ENCODE results near the gene ZNF808.
A peak's percentile ranks its signal among the peaks of the same experiment; 100 is the strongest.
"Not testable (repeated sequence)": the region's sequence is repeated elsewhere in the genome, so short reads cannot be mapped to it uniquely, and the experiment has no call there.

ZNF808 gene

DNA sequence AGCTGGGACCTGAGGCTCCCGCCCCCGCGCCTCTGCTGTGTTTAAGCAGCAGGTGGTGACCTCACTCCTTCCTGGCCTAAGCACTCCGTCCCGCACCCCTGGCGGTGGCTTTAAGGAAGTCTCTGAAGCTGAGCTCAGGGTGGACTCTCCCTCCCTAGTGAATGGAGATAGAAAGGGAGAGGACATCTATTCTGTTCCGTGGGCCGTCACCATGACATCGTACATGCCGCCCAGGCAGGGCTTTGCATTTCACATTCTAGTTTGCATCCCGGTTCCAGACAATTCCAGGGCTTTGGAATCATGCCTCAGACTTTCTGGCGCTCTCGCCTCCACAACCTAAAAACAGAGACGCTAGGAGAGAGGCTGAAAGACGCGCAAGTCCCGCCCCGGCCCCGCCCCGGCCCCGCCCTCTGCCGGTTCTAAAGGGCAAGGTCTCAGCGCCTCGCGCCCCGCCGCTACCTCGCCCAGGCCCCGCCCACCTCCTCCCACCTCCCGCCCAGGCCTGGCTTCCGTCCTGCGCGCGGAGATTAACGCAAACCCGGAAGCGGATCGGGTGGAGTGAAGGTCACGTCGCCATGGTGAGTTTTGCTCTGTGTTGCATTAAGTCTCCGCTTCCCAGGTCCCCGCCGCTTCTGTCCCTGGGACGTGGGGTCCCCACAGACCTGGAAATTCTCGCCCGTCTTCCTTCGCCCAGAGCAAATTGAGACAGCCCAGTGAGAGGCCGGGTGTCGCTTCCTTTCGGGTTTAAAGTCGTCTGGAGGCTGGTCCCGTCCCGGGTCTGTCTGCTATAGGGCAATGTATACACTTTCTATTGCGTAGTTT lies at the start of gene ZNF808:
ZNF808 (plus strand) TSS at position 535 of the 822 bp plus-strand sequence. CDS start 15,617 bp downstream, outside the sequence.
- peak; percentile 92 to 96 for DNase-seq (ENCODE audit: low read depth in 2 of 2)

DNA sequence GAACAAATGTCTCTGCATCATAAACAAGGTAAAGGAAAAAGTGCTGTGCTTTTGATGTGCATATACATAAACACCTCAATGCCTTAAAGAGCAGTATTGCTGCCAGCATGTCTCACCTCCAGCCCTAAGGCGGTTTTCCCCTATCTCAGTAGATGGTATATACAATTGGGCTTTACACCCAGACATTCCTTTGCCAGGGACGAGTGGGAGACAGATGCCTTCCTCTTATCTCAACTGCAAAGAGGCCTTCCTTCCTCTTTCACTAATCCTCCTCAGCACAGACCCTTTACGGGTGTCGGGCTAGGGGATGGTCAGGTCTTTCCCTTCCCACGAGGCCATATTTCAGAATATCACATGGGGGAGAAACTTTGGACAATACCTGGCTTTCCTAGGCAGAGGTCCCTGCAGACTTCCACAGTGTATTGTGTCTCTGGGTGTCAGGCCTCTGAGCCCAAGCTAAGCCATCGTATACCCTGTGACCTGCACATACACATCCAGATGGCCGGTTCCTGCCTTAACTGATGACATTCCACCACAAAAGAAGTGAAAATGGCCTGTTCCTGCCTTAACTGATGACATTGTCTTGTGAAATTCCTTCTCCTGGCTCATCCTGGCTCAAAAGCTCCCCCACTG lies 43.2 kb upstream of the ZNF808 start:
- DNase-seq (ENCODE audit: low read depth in 2 of 2) = not testable (repeated sequence)

DNA sequence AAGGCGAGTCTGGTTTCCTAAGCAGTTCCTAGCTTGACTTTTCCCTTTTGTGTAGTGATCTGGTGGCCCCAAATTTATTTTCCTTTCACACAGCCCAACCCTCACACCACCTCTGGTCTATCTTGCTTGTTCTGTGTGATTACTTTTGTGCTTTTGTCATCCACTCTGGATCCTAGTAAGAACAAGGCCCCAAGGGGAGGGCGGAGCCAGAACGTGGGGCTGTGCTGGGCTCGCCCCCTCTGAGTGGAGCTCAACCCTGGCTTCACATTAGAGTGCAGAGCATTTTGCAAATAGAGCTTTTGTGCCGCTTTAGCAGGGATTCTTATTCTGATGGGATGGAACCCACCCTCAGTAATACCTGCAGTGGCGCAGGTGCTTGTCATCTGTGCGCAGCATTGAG lies 42.4 kb upstream of the ZNF808 start:
- not testable (repeated sequence) for DNase-seq (ENCODE audit: low read depth in 2 of 2)

DNA sequence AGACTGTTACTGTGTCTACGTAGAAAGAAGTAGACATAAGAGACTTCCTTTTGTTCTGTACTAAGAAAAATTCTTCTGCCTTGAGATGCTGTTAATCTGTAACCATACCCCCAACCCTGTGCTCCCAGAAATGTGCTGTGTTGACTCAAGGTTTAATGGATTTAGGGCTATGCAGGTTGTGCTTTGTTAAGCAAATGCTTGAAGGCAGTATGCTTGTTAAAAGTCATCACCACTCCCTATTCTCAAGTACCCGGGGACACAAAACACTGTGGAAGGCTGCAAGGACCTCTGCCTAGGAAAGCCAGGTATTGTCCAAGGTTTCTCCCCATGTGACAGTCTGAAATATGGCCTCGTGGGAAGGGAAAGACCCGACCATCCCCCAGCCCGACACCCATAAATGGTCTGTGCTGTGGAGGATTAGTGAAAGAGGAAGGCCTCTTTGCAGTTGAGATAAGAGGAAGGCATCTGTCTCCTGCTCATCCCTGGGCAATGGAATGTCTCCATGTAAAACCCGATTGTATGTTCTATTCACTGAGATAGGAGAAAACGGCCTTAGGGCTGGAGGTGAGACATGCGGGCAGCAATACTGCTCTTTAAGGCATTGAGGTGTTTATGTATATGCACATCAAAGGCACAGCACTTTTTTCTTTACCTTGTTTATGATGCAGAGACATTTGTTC lies 41.8 kb upstream of the ZNF808 start:
- DNase-seq (ENCODE audit: low read depth in 2 of 2) = not testable (repeated sequence)

DNA sequence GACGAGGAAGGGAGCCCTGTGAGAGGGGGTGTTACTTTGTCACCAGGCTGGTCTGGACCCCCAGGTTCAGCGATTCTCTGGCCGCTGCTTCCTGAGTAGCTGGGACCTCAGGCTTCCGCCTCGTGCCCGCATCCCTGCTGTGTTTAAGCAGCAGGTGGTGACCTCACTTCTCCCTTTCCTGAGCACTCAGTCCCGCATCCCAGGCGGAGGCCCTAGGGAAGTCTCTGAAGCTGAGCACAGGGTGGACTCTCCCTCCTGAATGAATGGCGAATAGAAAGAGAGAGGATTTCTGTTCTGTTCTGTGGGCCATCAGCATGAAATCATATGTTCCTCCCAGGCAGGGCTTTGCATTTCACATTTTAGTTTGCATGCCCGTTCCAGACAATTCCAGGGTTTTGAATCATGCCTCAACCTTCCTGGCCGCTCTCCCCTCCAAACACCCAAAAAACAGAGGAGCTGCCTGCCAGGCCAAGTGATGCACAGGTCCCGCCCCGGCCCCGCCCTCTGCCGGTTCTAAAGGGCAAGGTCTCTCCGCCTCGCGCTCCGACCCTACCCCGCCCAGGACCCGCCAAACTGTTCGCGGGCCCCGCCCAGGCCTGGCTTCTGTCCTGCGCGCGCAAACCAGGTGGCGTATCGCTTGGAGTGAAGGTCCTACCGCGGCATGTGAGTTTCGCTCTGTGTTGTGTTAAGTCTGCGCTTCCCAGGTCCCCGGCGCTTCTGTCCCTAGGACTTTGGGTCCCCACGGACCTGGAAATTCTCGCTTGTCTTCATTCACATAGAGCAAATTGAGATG lies 35.1 kb upstream of the ZNF808 start:
- DNase-seq (ENCODE audit: low read depth in 2 of 2) = no peak

DNA sequence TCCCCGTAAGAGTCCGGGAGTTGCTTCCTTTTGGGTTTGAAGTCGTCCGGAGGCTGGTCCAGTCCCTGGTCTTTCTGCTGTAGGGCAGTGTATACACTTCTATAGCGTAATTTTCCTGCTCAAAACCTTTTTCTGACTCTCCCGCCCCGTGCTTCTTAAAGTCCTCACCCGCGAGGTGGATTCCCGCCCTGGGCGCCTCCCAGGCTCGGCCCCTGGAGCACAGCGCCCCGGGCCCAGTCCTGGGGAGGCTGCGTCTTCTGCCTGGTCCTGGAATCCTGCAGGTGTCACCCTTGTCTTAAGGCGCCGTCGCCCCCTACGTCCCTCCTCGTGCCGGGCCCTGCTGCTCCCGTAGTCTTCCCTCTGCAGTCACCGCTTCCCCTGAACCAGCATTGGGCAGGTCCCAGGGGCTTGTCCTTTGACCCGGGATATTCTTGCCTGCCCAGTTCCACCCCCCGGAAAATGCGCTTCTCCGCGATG lies 34.4 kb upstream of the ZNF808 start:
- no peak for DNase-seq (ENCODE audit: low read depth in 2 of 2)

DNA sequence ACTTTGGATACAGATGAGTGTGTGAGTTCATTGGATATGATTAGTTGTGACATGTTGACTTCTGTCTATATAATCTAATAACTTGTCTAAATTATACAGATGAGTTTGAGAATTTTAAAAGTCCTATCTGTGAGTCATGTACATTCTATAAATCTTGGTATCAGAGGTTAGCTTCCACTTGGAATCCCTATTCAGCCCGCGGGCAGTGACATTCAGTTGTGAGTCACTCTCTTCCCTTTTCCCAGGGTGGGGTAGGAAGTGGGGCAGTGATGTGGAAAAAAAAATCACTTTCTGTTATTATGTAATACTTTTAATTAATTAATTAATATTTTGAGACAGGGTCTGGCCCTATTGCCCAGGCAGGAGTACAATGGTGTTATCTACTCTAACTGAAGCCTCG lies 33.0 kb upstream of the ZNF808 start:
- DNase-seq (ENCODE audit: low read depth in 2 of 2) = no peak

DNA sequence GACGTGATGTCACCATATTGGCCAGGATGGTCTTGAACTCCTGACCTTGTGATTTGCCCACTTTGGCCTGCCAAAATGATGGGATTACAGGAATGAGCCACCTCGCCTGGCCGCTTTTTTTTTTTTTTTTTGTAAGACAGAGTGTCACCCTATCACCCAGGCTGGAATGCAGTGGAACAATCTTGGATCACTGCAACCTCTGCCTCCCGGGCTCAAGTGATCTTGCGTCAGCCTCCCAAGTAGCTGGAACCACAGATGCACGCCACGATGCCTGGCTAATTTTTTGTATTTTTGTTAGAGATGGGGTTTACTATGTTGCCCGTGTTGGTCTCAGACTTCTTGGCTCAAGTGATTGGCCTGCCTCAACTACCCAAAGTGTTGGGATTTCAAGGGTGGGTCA lies 28.9 kb upstream of the ZNF808 start:
- DNase-seq (ENCODE audit: low read depth in 2 of 2) = no peak

DNA sequence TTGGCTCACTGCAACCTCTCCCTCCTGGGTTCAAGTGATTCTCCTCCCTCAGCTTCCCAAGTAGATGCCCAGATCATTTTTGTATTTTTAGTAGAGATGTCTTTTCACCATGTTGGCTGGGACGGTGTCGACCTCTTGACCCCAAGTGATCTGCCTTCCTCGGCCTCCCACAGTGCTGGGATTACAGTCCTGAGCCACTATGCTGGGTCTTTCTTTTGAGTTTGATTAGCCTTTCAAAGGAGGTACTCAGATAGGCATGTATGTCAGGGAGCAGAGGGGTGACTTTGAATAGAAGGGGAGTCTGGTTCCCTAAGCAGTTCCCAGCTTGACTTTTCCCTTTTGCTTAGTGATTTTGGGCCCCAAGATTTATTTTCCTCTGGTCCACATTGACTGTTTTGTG lies 27.0 kb upstream of the ZNF808 start:
- not testable (repeated sequence) for DNase-seq (ENCODE audit: low read depth in 2 of 2)

DNA sequence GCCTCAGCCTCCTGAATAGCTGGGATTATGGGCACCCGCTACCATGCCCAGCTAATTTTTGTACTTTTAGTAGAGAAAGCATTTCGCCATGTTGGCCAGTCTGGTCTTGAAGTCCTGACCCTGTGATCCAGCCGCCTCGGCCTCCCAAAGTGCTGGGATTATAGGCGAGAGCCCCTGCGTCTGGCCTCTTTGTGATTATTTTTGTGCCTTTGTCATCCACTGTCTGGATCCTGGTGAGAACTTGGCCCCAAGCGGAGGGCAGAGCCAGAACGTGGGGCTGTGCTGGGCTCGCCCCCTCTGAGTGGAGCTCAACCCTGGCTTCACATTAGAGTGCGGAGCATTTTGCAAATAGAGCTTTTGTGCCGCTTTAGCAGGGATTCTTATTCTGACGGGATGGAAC lies 26.5 kb upstream of the ZNF808 start:
- not testable (repeated sequence) for DNase-seq (ENCODE audit: low read depth in 2 of 2)

DNA sequence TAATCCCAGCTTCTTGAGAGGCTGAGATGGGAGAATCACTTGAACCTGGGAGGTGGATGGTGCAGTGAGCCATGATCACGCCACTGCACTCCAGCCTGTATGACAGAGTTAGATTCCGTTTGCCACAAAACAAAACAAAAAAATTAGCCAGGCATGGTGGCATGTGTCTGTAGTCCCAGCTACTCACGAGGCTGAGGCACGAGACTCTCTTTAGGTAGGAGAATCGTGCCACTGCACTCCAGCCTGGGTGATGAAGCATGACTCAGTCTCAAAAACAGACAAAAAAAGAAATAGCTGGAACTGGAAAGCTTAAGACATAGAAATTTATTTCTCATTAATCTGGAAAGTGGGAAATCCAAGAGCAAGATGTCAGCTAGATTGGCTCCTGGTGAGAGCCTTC lies 20.2 kb upstream of the ZNF808 start:
- DNase-seq (ENCODE audit: low read depth in 2 of 2) = no peak

DNA sequence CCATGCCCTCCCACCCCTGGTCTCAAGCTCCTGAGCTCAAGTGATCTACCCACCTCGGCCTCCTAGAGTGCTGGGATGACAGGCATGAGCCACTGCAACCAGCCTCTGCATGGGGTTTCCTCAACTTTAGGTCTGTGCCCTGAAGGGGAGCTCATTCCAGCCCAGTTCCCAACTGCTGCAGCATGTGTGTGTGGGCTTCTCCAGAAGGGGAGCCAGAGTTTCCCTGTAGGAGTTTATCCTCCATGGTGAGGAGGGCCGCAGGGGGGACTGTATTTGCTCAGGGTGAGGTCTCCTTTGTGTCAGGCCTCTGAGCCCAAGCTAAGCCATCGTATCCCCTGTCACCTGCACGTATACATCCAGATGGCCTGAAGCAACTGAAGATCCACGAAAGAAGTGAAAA lies 11.3 kb upstream of the ZNF808 start:
- no peak for DNase-seq (ENCODE audit: low read depth in 2 of 2)

DNA sequence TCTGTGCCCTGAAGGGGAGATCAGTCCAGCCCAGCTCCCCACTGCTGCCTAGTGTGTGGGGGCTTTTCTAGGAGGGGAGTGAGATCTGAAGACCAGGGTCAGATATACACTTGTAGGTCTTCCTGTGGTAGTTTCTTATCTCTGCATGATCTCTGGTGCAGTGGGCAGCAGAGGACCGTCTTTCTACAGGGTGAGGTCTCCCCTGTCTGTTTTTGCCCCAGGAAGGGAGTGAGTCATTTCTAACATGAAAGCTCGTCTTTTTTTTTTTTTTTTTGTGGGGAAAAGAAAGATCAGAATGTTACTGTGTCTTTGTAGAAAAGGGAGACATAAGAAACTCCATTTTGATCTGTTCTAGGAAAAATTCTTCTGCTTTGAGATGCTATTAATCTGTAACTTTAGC lies 8.8 kb upstream of the ZNF808 start:
- no peak for DNase-seq (ENCODE audit: low read depth in 2 of 2)

DNA sequence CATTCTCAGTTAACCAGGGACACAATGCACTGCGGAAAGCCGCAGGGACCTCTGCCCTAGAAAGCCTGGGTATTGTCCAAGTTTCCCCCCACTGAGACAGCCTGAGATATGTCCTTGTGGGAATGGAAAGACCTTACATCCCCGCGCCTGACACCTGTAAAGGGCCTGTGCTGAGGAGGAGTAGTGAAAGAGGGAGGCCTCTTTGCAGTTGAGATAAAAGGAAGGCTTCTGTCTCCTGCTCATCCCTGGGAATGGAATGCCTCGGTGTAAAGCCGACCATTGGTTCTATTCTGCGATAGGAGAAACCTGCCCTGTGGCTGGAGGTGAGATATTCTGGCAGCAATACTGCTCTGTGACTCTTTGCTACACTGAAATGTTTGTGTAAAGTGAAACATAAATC lies 8.3 kb upstream of the ZNF808 start:
- not testable (repeated sequence) for DNase-seq (ENCODE audit: low read depth in 2 of 2)

DNA sequence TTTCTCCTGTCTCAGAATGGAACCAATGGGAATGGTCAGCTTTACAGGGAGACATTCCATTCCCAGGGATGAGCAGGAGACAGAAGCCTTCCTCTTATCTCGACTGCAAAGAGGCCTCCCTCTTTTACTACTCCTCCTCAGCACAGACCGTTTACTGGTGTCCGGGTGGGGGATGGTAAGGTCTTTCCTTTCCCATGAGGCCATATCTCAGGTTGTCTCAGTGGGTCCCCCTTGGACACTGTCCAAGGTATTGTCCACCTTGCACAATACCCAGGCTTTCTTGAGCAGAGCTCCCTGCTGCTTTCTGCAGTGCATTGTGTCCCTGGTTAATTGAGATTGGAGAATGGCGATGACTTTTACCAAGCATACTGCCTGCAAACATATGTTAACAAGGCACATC lies 7.5 kb upstream of the ZNF808 start:
- DNase-seq (ENCODE audit: low read depth in 2 of 2) = no peak

DNA sequence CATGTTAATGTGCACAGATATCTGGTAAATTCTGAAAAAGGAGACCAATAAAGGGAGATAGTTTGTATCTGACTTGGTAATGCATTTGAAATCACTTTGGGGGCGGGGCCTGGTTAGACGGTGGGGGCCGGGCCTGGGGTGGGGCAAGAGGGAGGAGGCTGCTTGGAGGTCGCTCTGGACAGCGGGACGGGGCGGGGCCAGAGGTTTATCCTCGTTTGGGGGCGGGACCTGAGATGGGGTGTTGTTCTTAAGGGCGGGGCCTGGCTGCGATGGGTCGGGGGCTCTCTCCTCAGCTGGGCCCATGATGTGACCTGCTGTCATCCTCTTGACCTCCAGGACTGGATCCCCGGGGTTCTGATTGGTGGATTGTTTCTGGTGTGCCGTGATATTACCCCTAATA lies 4.9 kb upstream of the ZNF808 start:
- no peak for DNase-seq (ENCODE audit: low read depth in 2 of 2)

DNA sequence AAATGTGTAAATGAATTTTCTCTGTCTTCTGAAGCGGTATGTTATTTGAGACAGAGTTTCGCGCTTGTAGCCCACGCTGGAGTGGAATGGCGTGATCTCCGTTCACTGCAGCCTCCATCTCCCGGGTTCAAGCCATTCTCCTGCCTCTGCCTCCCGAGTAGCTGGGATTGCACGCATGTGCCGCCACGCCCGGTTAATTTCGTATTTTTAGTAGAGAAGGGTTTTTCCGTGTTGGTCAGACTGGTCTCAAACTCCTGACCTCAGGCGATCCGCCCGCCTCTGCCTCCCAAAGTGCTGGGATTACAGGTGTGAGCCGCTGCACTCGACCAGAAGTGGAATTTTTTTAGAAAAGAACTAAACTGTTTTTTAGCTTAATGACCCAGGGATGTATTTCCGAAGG lies 3.4 kb upstream of the ZNF808 start:
- no peak for DNase-seq (ENCODE audit: low read depth in 2 of 2)

DNA sequence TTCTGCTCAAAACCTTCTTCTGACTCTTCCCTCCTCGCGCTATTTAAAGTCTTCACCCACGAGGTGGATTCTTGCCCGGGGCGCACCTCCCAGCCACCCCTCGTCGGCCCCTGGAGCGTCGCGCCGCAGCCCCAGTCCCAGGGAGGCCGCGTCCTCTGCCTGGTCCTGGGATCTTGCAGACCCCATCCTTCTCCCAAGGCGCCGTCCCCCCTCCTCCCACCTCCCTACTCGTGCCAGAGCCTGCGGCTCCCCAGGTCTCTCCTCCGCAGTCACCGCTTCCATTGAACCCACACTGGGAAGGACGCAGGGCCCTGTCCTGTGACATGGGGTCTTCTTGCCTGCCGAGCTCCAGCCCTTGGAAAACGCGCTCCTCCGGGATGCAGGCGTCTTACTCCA lies 486 bp downstream of the ZNF808 start:
- no peak for DNase-seq (ENCODE audit: low read depth in 2 of 2)

DNA sequence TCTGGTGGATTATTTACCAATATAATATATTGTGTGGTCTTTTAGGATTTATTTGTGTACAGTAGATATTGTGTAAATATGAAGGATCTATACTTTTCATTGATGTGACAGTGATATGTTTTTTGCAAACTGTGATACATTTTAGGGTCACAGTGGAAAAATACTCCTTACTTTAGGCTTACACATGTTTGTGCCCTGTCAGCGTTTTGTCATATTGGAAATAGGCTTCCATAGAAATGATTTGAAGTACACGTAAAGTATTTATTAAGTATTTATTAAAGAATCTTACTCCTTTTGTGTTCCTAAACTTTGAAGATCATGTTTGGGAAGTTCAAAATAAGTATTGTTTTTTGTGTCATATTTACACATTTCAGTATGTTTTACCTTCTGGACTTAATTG lies 5.0 kb downstream of the ZNF808 start:
- no peak for DNase-seq (ENCODE audit: low read depth in 2 of 2)

DNA sequence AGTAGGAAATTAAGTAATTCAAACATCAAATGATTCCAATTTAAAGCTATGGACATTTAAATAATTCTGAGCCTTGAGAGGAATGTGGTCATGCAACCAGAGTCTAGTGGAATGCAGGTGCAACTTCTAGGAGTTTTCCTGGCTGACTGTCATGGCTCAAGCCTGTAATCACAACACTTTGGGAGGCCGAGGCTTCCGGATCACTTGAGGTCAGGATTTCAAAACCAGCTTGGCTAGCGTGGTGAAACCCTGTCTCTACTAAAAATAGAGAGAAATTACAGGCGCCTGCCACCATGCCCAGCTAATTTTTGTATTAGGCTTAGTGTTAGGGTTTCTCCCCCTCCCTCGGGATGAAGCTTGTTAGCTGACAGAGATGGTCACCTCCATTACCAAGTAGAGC lies 6.4 kb downstream of the ZNF808 start:
- DNase-seq (ENCODE audit: low read depth in 2 of 2) = no peak

DNA sequence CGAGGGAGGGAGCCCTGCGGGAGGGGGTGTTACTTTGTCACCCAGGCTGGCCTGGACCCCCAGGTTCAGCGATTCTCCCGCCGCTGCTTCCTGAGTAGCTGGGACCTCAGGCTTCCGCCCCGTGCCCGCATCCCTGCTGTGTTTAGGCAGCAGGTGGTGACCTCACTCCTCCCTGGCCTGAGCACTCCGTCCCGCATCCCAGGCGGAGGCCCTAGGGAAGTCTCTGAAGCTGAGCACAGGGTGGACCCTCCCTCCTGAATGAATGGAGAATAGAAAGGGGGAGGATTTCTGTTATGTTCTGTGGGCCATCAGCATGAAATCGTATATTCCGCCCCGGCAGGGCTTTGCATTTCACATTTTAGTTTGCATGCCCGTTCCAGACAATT lies 7.9 kb downstream of the ZNF808 start:
- DNase-seq (ENCODE audit: low read depth in 2 of 2) = not testable (repeated sequence)
